NCI-H524 (cell line): ENCODE data around the gene UBQLN2.
"Not testable (repeated sequence)": the region's sequence is repeated elsewhere in the genome, so short reads cannot be mapped to it uniquely, and the experiment has no call there.

Source experiments
- DNase-seq, 2 experiments: peaks; one replicate each; lab custom pipeline; 2025; lab: John Stamatoyannopoulos, UW

UBQLN2 gene

DNA sequence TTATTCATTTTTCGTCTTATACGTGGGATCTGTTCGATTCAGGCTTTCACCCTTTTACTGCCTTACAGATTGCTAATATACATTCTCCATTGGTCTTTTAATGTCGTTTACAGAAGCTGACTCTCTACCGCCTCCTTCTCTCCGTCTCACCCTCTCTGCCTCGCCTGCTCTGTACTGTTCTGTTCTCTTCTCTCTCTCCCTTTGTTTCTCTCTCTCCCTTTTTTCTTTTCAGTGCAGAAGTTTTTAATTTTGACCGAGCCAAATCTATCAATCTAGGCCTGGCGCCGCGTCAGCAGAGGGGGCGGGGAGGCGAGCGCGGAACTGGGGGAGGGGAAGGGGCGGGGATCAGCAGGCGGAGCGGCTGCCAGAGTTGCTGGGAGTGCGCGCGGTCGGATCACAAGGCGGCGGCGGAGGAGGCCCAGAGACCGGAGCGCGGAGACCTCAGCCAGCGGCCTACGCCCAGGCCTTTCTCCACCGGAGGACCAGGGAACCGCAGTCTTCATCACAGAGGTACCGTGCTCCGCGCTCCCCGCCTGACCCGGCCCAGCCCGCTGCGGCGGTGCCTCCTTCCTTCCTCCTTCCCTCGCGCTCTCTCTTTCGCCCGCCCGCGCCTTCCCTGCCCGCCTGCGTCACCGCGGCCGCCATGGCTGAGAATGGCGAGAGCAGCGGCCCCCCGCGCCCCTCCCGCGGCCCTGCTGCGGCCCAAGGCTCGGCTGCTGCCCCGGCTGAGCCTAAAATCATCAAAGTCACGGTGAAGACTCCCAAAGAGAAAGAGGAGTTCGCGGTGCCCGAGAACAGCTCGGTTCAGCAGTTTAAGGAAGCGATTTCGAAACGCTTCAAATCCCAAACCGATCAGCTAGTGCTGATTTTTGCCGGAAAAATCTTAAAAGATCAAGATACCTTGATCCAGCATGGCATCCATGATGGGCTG lies at the start of gene UBQLN2:
UBQLN2 (plus strand) TSS at position 397 of the 931 bp plus-strand sequence; CDS start at position 644, 247 bp downstream.
- peak; percentile 58 to 80 for DNase-seq

GRCh38 chrX:56519642-56520041 lies 43.8 kb upstream of the UBQLN2 start:
- no peak for DNase-seq

DNA sequence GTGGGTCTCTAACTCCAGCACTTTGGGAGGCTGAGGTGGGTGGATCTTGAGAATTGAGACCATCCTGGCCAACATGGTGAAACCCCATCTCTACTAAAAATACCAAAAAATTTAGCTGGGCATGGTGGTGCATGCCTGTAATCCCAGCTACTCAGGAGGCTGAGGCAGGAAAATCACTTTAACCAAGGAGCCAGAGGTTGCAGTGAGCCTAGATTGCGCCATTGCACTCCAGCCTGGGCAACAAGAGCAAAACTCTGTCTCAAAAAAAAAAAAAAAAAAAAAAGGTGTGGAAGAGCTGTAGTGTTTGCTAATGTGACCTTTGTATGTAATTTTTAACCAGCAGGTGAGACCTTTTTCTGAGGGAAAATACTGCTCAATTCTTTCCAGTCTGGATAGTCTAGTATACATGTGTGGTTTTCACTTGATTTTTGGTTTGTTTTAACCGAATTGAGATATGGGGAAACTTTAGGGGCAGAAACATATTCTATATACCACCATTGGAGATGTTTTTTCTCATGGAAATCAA lies 33.9 kb upstream of the UBQLN2 start:
- not testable (repeated sequence) for DNase-seq

DNA sequence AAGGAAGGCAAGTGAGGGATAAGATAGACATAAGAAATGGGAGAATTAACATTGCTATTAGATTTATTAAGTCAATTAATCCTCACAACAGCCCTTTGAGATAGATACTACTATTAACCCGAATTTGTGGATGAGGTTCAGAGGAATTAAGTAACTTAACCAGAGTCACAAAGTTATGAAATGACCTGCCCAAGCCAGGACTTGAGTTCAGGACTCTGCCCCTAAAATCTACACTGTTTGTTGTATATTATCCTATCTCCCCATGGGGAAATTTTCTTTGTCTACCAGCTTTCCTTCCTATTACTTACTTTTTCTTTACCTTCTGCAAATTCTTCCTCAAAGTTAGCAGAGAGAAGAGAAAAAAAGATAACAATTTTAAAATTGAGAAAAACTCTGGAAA lies 33.4 kb upstream of the UBQLN2 start:
- no peak for DNase-seq

- DNase-seq, result no peak
Observed at GRCh38 chrX:56550667-56551066, 12.8 kb upstream of the UBQLN2 start.

DNA sequence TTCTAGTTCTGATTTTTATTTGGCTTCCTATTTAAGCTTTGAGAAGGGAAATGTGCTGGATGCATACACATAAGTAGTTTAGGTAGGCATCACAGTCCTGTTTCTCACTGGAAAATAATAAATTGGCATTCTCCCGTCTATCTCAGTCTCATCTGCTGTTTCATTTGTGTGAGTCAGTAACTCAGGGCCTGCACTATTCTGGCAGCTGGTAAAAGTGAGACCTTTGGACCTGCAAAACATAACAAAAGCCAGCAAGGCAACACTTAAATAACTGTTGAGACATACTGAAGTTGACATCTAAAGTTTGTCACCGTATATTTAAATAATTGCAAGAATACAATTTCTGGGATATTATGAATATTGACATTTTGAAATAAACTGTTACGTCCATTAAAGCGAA lies 8.6 kb upstream of the UBQLN2 start:
- no peak for DNase-seq

GRCh38 chrX:56557376-56557929 lies 6.0 kb upstream of the UBQLN2 start:
- no peak for DNase-seq

DNA sequence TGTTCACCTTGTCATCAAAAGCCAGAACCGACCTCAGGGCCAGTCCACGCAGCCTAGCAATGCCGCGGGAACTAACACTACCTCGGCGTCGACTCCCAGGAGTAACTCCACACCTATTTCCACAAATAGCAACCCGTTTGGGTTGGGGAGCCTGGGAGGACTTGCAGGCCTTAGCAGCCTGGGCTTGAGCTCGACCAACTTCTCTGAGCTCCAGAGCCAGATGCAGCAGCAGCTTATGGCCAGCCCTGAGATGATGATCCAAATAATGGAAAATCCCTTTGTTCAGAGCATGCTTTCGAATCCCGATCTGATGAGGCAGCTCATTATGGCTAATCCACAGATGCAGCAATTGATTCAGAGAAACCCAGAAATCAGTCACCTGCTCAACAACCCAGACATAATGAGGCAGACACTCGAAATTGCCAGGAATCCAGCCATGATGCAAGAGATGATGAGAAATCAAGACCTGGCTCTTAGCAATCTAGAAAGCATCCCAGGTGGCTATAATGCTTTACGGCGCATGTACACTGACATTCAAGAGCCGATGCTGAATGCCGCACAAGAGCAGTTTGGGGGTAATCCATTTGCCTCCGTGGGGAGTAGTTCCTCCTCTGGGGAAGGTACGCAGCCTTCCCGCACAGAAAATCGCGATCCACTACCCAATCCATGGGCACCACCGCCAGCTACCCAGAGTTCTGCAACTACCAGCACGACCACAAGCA lies 898 bp downstream of the UBQLN2 start:
- peak; percentile 28 to 64 for DNase-seq

- peak in 1 of 2 experiments; percentile 33 for DNase-seq
Observed at GRCh38 chrX:56564921-56565840, 1.8 kb downstream of the UBQLN2 start.

- no peak for DNase-seq
Observed at GRCh38 chrX:56569378-56570057, 6.1 kb downstream of the UBQLN2 start.

DNA sequence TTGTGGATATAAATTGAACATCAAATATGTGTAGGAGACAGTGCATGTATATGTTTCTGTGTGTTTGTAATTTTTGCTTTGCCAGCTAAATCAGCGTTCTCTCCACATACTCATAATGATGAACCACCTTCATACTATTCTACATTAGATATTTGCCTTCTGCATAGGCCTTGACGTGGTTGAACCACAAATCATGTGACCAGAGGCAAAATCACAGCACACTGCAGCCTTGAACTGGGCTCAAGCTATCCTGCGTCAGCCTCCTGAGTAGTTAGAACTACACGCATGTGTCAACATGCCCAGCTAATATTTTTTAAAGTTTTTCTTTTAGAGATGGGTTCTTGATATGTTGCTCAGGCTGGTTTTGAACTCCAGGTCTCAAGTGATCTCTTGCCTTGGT lies 9.5 kb downstream of the UBQLN2 start:
- DNase-seq, result no peak

- DNase-seq, result no peak
Observed at GRCh38 chrX:56574861-56575260, 11.4 kb downstream of the UBQLN2 start.

- DNase-seq, result peak in 1 of 2 experiments; percentile 3
Observed at GRCh38 chrX:56576721-56577120, 13.3 kb downstream of the UBQLN2 start.

GRCh38 chrX:56588397-56589188 lies 25.2 kb downstream of the UBQLN2 start:
- no peak for DNase-seq

DNA sequence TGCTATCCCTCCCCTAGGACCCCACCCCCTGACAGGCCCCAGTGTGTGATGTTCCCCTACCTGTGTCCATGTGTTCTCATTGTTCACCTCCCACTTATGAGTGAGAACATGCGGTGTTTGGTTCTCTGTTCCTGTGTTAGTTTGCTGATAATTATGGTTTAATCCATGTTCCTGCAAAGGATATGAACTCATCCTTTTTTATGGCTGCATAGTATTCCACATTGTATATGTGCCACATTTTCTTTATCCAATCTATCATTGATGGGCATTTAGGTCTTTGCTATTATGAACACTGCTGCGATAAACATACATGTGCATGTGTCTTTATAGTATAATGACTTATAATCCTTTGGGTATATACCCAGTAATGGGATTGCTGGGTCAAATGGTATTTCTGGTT lies 28.4 kb downstream of the UBQLN2 start:
- not testable (repeated sequence) for DNase-seq

GRCh38 chrX:56600141-56600540 lies 36.7 kb downstream of the UBQLN2 start:
- no peak for DNase-seq

GRCh38 chrX:56600987-56601386 lies 37.6 kb downstream of the UBQLN2 start:
- DNase-seq, result no peak

DNA sequence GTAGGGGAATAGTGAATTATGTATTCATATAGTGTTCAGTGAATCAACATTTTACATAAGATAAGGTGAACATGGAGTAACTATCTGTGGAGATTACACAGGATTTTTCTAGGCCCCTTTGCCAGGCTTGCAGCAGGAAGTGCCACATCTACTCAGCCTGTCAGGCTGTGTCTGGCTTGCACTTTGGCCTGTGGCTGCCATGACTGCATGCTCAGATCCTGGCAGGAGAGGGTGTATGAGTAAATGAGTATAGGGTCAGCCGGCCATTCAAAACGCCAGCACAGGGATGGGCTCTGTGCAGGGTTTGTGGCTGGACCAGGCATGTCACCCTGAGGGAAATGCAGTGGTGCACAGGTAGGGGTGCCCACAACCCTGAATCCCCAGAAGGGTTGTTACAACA lies 51.9 kb downstream of the UBQLN2 start:
- no peak for DNase-seq
